ENCODE measurements around the gene OTOG.

- no peak for TF ChIP-seq CTCF (IDR thresholded peaks at IDR 0.05)
- TF ChIP-seq EZH2 (IDR thresholded peaks at IDR 0.05; ENCODE audit: borderline replicate concordance, insufficient read depth, low read depth, low read length, poor library complexity, severe bottlenecking) = no peak
These were observed 27.4 kb downstream of the OTOG start for GRCh38 chr11:17574141-17575091.
